Smooth muscle cell (in vitro differentiated cells): ENCODE results near the gene PDZD2. TPM values are rescaled to one million over a fixed set of nuclear protein-coding genes. Genes with fewer than 3 reads are reported as not detected.

Experiments used
- DNase-seq: peaks from one replicate; lab custom pipeline; 2025; ENCODE audit not compliant: unreplicated experiment; lab: John Stamatoyannopoulos, UW
- H2AFZ ChIP-seq: fragments of 200-600 bp; sonication (generic); 2 replicates; pipeline ENCODE4 v1.6.0; 2016; ENCODE audit warnings: antibody characterized with exemption, low read depth, mild to moderate bottlenecking
- H3F3A ChIP-seq: fragments of 200-600 bp; sonication (generic); 2 replicates; pipeline ENCODE4 v1.6.0; 2017; ENCODE audit warnings: antibody characterized with exemption, low read depth
- H3K27ac ChIP-seq: fragments of 200-600 bp; sonication (generic); 2 replicates; pipeline ENCODE4 v1.5.1; 2016; ENCODE audit warnings: low read depth, mild to moderate bottlenecking
- H3K27me3 ChIP-seq: fragments of 200-600 bp; sonication (generic); 2 replicates; pipeline ENCODE4 v1.6.1; 2016; ENCODE audit warnings: low read depth, mild to moderate bottlenecking
- H3K36me3 ChIP-seq: fragments of 200-600 bp; sonication (generic); 2 replicates; pipeline ENCODE4 v1.5.1; 2016; ENCODE audit warnings: low read depth
- H3K4me1 ChIP-seq: fragments of 200-600 bp; sonication (generic); 2 replicates; pipeline ENCODE4 v1.5.1; 2016; ENCODE audit warnings: low read depth
- H3K4me2 ChIP-seq: fragments of 200-600 bp; sonication (generic); 2 replicates; pipeline ENCODE4 v1.6.0; 2016; ENCODE audit warnings: mild to moderate bottlenecking
- H3K4me3 ChIP-seq: fragments of 200-600 bp; sonication (generic); 2 replicates; pipeline ENCODE4 v1.5.1; 2016; ENCODE audit warnings: mild to moderate bottlenecking
- H3K79me2 ChIP-seq: fragments of 200-600 bp; sonication (generic); 2 replicates; pipeline ENCODE4 v1.6.0; 2016; ENCODE audit warnings: low read depth, mild to moderate bottlenecking
- H3K9ac ChIP-seq: fragments of 200-600 bp; sonication (generic); 2 replicates; pipeline ENCODE4 v1.6.0; 2016; ENCODE audit warnings: low read depth
- H3K9me3 ChIP-seq: fragments of 200-600 bp; sonication (generic); replicated peaks from 2 replicates; pipeline ENCODE4 v1.5.1; 2016; ENCODE audit warnings: low read depth
- H4K20me1 ChIP-seq: fragments of 200-600 bp; sonication (generic); 2 replicates; pipeline ENCODE4 v1.6.0; 2016; ENCODE audit warnings: low read depth
- WGBS: methylation state at CpG from one replicate; pipeline ENCODE4 v1.1.7; 2016; ENCODE audit warnings: low lambda C conversion rate; 5-methylcytosine and 5-hydroxymethylcytosine counted together
- polyA plus RNA-seq: library from polyadenylated mRNA; unstranded; fragments of >200 nt; fragmentation: Nextera tagmentation; extraction: Ambion mirVana; gene quantifications from 2 replicates; pipeline ENCODE4 v1.2.1, GENCODE V29; 2016
- total RNA-seq: library from RNA; depleted of rRNA; stranded (reverse); fragments of >200 nt; gene quantifications from 2 replicates; pipeline ENCODE4 v1.2.3, GENCODE V29; 2014
- TF ChIP-seq, protein P1 (sequence below): fragments of 200-600 bp; sonication (generic); IDR thresholded peaks from 2 replicates; pipeline ENCODE4 v1.5.1; 2017; ENCODE audit warnings: borderline replicate concordance, mild to moderate bottlenecking, antibody characterized with exemption; ENCODE audit not compliant: insufficient read depth, poor library complexity, severe bottlenecking

The PDZD2 gene
- total and polyA plus RNA-seq, 2 experiments from 2014 or later: 3.2 to 4.1 TPM

DNA sequence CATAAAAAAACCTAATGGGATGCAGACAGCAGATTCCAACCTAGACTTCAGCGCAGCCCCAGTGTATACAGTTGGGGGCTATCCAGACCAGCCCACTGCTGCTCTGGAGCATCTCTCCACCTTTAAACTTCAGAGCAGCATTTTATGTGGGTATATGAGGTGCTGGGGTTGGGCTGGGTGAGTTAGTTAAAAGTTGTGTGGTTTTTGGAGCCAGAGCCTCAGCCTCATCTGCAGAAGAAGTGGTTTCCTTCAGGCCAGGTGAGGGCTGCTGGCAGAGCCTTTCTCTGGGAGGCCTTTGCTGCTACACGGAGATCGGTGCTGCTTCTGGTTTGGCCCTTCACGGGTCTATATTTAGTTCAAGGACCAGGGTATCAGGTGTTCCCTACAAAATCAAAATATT is 228.3 kb downstream of the PDZD2 start:
- H3K4me1 ChIP-seq: peaks cover 7% of the 10 kb centered on the region
- no peak overlapping the region for H2AFZ ChIP-seq
- no peaks in the 10 kb centered on the region for H4K20me1 ChIP-seq
- H3F3A ChIP-seq: no peaks in the 10 kb centered on the region
- TF ChIP-seq, protein P1, sequence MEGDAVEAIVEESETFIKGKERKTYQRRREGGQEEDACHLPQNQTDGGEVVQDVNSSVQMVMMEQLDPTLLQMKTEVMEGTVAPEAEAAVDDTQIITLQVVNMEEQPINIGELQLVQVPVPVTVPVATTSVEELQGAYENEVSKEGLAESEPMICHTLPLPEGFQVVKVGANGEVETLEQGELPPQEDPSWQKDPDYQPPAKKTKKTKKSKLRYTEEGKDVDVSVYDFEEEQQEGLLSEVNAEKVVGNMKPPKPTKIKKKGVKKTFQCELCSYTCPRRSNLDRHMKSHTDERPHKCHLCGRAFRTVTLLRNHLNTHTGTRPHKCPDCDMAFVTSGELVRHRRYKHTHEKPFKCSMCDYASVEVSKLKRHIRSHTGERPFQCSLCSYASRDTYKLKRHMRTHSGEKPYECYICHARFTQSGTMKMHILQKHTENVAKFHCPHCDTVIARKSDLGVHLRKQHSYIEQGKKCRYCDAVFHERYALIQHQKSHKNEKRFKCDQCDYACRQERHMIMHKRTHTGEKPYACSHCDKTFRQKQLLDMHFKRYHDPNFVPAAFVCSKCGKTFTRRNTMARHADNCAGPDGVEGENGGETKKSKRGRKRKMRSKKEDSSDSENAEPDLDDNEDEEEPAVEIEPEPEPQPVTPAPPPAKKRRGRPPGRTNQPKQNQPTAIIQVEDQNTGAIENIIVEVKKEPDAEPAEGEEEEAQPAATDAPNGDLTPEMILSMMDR: no peak
- H3K36me3 ChIP-seq: no peaks in the 10 kb centered on the region
- H3K79me2 ChIP-seq: no peaks in the 10 kb centered on the region
- no peaks in the 10 kb centered on the region for H3K27me3 ChIP-seq
- H3K9ac ChIP-seq: no peak overlapping the region
- H3K4me2 ChIP-seq: no peak overlapping the region
- 83% methylated on average over 4 of the region's 4 CpGs for WGBS
- no peak overlapping the region for H3K4me3 ChIP-seq
- H3K9me3 ChIP-seq: no peaks in the 10 kb centered on the region
- H3K27ac ChIP-seq: no peak overlapping the region
- no peak for DNase-seq

DNA sequence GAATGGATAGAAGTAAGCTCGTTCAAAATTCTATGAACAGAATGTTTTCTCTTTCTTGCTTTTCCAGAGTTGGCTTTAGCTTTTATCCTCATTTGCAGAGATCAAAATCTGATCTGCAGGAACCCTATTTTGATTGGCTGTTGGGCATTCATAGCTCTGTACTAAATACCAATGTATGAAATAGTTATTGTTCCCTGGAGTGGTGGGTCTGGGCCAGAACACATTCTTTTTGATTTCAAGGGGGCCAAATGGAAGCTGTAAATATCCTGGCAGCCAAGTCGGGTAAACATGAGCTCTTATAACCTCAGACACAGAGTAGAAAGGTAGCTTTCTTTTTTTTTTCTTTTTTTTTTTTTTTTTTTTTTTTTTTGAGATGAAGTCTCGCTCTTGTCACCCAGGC is 241.5 kb downstream of the PDZD2 start:
- Histone ChIP-seq H3K4me3 (no peak overlapping the region), H3K27me3 (no peaks in the 10 kb centered on the region), H3K9ac (no peak overlapping the region), H3K36me3 (no peaks in the 10 kb centered on the region), H4K20me1 (no peaks in the 10 kb centered on the region), H3F3A (no peaks in the 10 kb centered on the region), H3K27ac (no peak overlapping the region), H2AFZ (no peak overlapping the region), H3K4me2 (no peak overlapping the region), H3K9me3 (no peaks in the 10 kb centered on the region), H3K4me1 (no peaks in the 10 kb centered on the region), H3K79me2 (no peaks in the 10 kb centered on the region)
- TF ChIP-seq, protein P1: no peak
- WGBS: 84% methylated on average over 3 of the region's 3 CpGs
- DNase-seq: no peak

DNA sequence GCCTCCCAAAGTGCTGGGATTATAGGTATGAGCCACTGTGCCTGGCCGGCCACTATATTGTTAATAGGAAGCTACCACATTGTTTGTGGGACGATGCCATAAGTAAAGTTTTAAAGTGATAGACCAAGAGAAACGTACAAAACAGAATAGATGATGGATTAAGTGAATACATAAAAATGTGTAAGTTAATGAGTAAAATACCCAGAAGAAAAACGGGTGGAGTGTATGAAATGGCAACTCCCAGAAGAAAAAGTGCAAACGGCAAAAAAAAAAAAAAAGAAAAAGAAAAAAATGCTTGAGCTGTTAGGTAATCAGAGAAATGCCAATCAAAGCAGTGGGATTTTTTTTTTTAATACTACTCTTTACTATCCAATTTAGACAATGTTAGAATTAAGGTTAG is 246.0 kb downstream of the PDZD2 start:
- H3K4me1 ChIP-seq: no peaks in the 10 kb centered on the region
- no peaks in the 10 kb centered on the region for H3F3A ChIP-seq
- H4K20me1 ChIP-seq: no peaks in the 10 kb centered on the region
- no peak overlapping the region for H3K4me2 ChIP-seq
- H3K4me3 ChIP-seq: no peak overlapping the region
- WGBS: 78% methylated on average over 5 of the region's 5 CpGs
- H3K9me3 ChIP-seq: no peaks in the 10 kb centered on the region
- TF ChIP-seq, protein P1: no peak
- no peaks in the 10 kb centered on the region for H3K79me2 ChIP-seq
- no peak overlapping the region for H2AFZ ChIP-seq
- no peaks in the 10 kb centered on the region for H3K27me3 ChIP-seq
- no peak overlapping the region for H3K9ac ChIP-seq
- H3K36me3 ChIP-seq: no peaks in the 10 kb centered on the region
- DNase-seq: no peak
- H3K27ac ChIP-seq: no peak overlapping the region

DNA sequence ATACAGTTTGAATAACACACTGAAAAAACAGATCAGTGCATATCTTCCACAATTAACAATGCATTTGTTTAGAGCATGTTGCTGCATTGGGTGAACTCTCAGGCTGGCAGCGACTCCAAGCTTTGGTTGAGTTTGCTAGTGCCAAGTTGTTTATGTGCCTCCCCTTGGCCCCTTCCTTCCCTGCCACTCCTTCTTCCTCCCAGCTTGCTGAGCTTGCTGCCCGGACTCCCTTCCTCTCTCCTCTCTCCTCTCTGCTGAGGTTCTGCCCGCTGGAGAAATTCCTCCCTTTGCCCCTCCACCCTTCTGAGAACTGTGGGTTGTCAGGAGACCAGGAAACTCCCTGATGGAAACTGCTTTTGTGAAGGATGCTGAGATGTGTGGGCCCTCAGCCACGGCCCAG is 247.3 kb downstream of the PDZD2 start:
- no peak overlapping the region for H3K4me2 ChIP-seq

More for the DNA sequence above, 247.3 kb downstream of the PDZD2 start:
- Histone ChIP-seq H2AFZ (no peak overlapping the region), H3K27me3 (no peaks in the 10 kb centered on the region), H3K9ac (no peak overlapping the region), H3K79me2 (no peaks in the 10 kb centered on the region), H3F3A (no peaks in the 10 kb centered on the region), H3K9me3 (no peaks in the 10 kb centered on the region), H3K4me3 (no peak overlapping the region), H3K4me1 (peaks cover 8% of the 10 kb centered on the region), H4K20me1 (no peaks in the 10 kb centered on the region), H3K36me3 (no peaks in the 10 kb centered on the region), H3K27ac (no peak overlapping the region)
- 85% methylated on average over 4 of the region's 4 CpGs for WGBS
- DNase-seq: no peak
- TF ChIP-seq, protein P1: no peak
